ENCODE measurements around the gene SCAMP5.

Gene SCAMP5

GRCh38 chr15:74955796-74956647 is 39.3 kb upstream of the SCAMP5 start:
- in situ Hi-C loops (cut with HindIII; ENCODE audit: low sequenced_read_pairs), result no loop called here
- peak; percentile 27 for TF ChIP-seq CTCF (IDR thresholded peaks at IDR 0.05; ENCODE audit: low read depth, low read length, missing control alignments)
- DNase-seq (ENCODE audit: low read depth), result no peak
- H3K4me3 ChIP-seq (ENCODE audit: low read depth, low read length), result peak overlapping the region; percentile 41

DNA sequence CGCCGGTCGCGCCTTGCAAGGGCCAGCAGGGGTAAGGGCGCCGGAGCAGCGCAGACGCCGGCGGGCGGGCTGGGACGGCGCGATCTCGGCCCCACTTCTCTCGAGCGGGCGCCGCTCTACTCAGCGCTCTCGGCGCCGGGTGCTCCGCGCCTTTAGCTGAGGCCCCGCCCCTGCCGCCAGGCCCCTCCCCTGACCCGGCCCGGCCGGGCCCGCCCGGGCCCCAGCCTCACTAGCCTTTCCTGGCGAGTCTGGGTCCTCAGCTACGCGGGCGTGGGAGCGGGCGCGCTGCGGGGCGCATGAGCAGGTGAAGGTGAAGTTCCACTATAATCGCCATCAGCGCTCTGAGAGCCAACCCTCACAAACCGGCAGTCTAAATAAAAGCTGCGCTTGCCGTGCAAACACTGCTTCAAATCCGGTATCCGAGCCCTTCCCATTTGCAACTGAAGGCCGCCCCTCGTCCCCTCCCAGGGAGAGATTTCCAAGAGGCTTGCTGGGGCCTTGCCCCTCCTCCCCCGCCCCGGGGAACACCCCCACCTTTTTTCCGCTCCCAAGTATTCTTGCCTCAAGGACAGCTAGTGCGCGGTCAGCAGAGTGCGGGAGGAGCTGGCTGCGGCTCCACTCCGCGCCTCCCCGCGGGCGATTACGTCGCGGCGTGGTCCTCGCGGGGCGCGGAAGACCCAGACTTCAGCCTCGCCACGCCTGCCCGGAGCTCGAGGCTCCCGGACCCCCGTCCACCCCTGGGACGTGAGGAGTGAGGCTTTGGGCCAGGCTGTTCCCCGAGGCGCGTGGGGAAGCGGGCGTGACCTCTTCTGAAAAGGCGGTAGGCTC is 38.5 kb upstream of the SCAMP5 start, which contains the start of gene RPP25:
Gene RPP25, minus strand, starts transcription at position 125 of the 828 bp plus-strand sequence. CDS start 189 bp downstream, outside the sequence.
- H3K4me3 ChIP-seq (ENCODE audit: low read depth, low read length), result peak within 1 kb of the TSS; percentile 41
- no peak for TF ChIP-seq CTCF (IDR thresholded peaks at IDR 0.05; ENCODE audit: low read depth, low read length, missing control alignments)
- no peak for DNase-seq (ENCODE audit: low read depth)
- in situ Hi-C loops (cut with HindIII; ENCODE audit: low sequenced_read_pairs), result no loop called here

DNA sequence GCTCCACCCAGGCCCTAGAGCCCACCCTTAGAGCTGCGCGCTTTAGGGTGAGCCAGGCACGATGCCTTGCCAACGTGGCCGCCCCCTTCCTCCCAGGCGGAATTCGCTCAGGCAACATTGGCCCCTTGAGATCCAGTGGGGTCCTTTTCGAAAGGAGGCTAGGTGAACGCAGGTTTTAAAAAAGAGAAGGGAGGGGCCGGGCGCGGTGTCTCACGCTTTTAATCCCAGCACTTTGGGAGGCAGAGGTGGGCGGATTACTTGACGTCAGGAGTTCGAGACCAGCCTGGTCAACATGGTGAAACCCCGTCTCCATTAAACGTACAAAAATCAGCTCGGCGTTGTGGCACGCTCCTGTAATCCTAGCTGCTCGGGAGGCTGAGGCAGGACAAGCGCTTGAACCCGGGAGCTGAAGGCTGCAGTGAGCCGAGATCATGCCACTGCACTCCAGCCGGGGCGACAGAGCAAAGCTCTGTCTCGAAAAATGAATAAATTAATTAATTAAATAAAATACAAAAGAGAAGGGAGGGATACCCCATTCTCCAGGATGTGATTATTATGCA is 37.8 kb upstream of the SCAMP5 start:
- peak overlapping the region; percentile 41 for H3K4me3 ChIP-seq (ENCODE audit: low read depth, low read length)
- in situ Hi-C loops (cut with HindIII; ENCODE audit: low sequenced_read_pairs), result no loop called here
- DNase-seq (ENCODE audit: low read depth), result no peak
- TF ChIP-seq CTCF (IDR thresholded peaks at IDR 0.05; ENCODE audit: low read depth, low read length, missing control alignments), result no peak

GRCh38 chr15:74958320-74958907 is 36.9 kb upstream of the SCAMP5 start:
- TF ChIP-seq CTCF (IDR thresholded peaks at IDR 0.05; ENCODE audit: low read depth, low read length, missing control alignments), result no peak
- in situ Hi-C loops (cut with HindIII; ENCODE audit: low sequenced_read_pairs), result no loop called here
- DNase-seq (ENCODE audit: low read depth), result no peak
- H3K4me3 ChIP-seq (ENCODE audit: low read depth, low read length), result peak overlapping the region; percentile 22

- in situ Hi-C loops (cut with HindIII; ENCODE audit: low sequenced_read_pairs), result no loop called here
- TF ChIP-seq CTCF (IDR thresholded peaks at IDR 0.05; ENCODE audit: low read depth, low read length, missing control alignments), result no peak
- peak overlapping the region; percentile 22 for H3K4me3 ChIP-seq (ENCODE audit: low read depth, low read length)
- no peak for DNase-seq (ENCODE audit: low read depth)
These were observed 36.3 kb upstream of the SCAMP5 start for GRCh38 chr15:74958908-74959585.

Data from astrocyte of the cerebellum (primary cell).